Measurements from ENCODE around the gene PKM. TPM values are rescaled to one million over a fixed set of nuclear protein-coding genes. Genes with fewer than 3 reads are reported as not detected.

Gene PKM
- total and polyA plus RNA-seq, 9 of the 15 experiments (the other 6 are each of a cell fraction or from before 2014, with no cell fraction given), result 140 to 825 (median 383) TPM

- TF ChIP-seq E2F8 (IDR thresholded peaks at IDR 0.05; ENCODE audit: low read depth, partially characterized antibody), result no peak
- peak; percentile 83 for TF ChIP-seq HNRNPLL (IDR thresholded peaks at IDR 0.05; ENCODE audit: low read depth, low read length, poor library complexity, severe bottlenecking)
- no peak for TF ChIP-seq KLF16 (IDR thresholded peaks at IDR 0.05)
- no peak for TF ChIP-seq TGIF2 (CRISPR knock-in tag; IDR thresholded peaks at IDR 0.05)
- peak; percentile 25; the same call in 1 of the 2 replicates for TF ChIP-seq ZBTB7A (IDR thresholded peaks at IDR 0.05; ENCODE audit: borderline replicate concordance, control insufficient read depth, low read depth, low read length)
- no peak for TF ChIP-seq NFATC3 (IDR thresholded peaks at IDR 0.05)
- TF ChIP-seq POLR2B (IDR thresholded peaks at IDR 0.05; ENCODE audit: low read depth, partially characterized antibody), result peak; percentile 72
- TF ChIP-seq SIN3A (IDR thresholded peaks at IDR 0.05; ENCODE audit: borderline replicate concordance in 2 of 2, control insufficient read depth in 1 of 2, low read depth in 2 of 2, low read length in 2 of 2), result 0 out of 4 replicates have a peak, but pooled peaks of 1 of the 2 experiments have one; percentile 45
- TF ChIP-seq ZNF512 (tag; IDR thresholded peaks at IDR 0.05), result no peak
- TF ChIP-seq HCFC1 (IDR thresholded peaks at IDR 0.05; ENCODE audit: low read depth, low read length), result peak; percentile 59
- no peak for TF ChIP-seq ZNF551 (CRISPR knock-in tag; IDR thresholded peaks at IDR 0.05)
- TF ChIP-seq NFXL1 (CRISPR knock-in tag; IDR thresholded peaks at IDR 0.05), result no peak
- TF ChIP-seq POLR2H (tag; IDR thresholded peaks at IDR 0.05; ENCODE audit: low read depth), result peak; percentile 94
- TF ChIP-seq ZBTB12 (CRISPR knock-in tag; IDR thresholded peaks at IDR 0.05), result no peak
- no peak for TF ChIP-seq MBD2 (IDR thresholded peaks at IDR 0.05; ENCODE audit: borderline replicate concordance, low read depth)
- TF ChIP-seq MIER1 (IDR thresholded peaks at IDR 0.05; ENCODE audit: low read depth), result no peak
- TF ChIP-seq SMAD3 (CRISPR knock-in tag; conservative IDR thresholded peaks at IDR 0.05), result no peak
- no peak for TF ChIP-seq SIX5 (IDR thresholded peaks at IDR 0.05; ENCODE audit: borderline replicate concordance in 1 of 2, insufficient read depth in 1 of 2, low read depth in 1 of 2, low read length in 2 of 2)
- peak; percentile 98 for TF ChIP-seq ESRRA (IDR thresholded peaks at IDR 0.05; ENCODE audit: borderline replicate concordance, low read depth)
- no peak for TF ChIP-seq ZNF655 (CRISPR knock-in tag; IDR thresholded peaks at IDR 0.05)
- no peak; the same call in 1 of the 2 replicates for TF ChIP-seq POLR2AphosphoS2 (IDR thresholded peaks at IDR 0.05; ENCODE audit: low read length)
These were observed at the start of gene PKM (continued) for GRCh38 chr15:72231066-72231832.
